Hematopoietic multipotent progenitor cell (in vitro differentiated cells): ENCODE results near the gene LRRC51. TPM values are rescaled to one million over a fixed set of nuclear protein-coding genes. Genes with fewer than 3 reads are reported as not detected.

Experiments
- DNase-seq, 3 donors: peaks; one replicate each; pipeline ENCODE4 v3.0.0-alpha.2; 2011 to 2015; ENCODE audit warnings: low read depth in 2 of 3, low spot score in 2 of 3
- total RNA-seq: library from RNA; depleted of rRNA; stranded (reverse); fragments of >200 nt; gene quantifications from one replicate; pipeline ENCODE4 v1.2.3, GENCODE V29; 2012

The LRRC51 gene
- total RNA-seq, 1 donor: 2.7 TPM

DNA sequence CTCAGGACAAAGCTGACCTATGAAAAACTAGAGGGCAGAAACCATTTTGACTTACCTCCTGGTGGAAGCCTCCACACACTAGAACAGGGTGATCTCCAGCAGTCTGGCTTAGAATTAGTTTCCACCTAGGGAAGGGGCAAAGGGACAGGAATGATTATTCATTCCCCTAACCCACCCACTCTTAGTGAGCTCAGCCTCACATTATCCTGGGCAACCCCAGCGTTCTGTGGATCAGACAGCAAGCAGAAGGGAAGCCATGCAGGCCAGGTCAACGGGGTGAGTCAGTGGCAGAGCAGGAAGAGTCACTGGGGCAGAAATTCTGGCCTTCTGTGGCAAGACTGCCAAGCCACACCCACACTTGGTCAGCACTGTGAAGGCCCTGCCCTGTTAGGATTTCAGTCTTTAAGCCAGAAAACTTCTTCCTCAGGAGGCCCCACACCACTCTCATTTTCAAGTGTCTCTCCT lies 10.8 kb upstream of the LRRC51 start:
- no peak for DNase-seq

DNA sequence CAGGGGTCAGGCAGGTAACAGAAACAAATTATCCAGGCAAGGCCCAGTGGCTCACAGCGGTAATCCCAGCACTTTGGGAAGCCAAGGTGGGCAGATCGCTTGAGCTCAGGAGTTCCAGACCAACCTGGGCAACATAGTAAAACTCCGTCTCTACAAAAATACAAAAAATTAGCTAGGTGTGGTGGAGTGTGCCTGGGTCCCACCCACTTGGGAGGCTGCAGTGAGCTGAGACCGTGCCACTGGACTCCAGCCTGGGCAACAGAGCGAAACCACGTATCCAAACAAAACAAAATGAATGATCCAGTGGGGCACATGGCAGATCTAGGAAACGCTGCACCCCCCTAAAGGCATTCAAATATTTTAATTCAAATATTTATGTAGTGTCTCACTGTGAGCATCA lies 10.2 kb upstream of the LRRC51 start:
- DNase-seq: no peak

DNA sequence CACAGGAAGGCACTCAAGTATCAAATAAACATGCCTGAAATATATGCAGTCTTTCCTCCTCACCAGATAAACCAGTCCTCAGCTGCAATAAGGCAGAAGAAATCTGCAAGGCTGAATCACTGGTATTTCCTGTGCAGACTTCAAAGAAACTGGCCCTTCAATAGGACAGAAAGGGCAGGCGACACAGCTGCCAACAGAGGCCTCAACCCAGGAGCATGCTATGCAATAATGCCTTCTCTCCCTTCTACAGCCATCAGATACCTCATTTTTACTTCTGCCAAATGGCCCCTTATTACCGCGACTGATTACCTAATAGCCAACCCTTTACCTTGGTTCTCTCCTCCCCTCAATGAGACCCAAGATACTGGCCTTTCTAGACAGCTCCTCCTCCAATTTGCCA lies 8.3 kb upstream of the LRRC51 start:
- DNase-seq: no peak

- peak in 2 of 3 donors; percentile 73 to 83 for DNase-seq
Measured at GRCh38 chr11:72075109-72075508, 5.5 kb upstream of the LRRC51 start.

GRCh38 chr11:72075756-72076155 lies 4.9 kb upstream of the LRRC51 start:
- no peak for DNase-seq

- no peak for DNase-seq
Measured at GRCh38 chr11:72078477-72078876, 2.2 kb upstream of the LRRC51 start.

GRCh38 chr11:72079819-72080325 lies 778 bp upstream of the LRRC51 start:
- peak in 1 of 3 donors; percentile 13 for DNase-seq

DNA sequence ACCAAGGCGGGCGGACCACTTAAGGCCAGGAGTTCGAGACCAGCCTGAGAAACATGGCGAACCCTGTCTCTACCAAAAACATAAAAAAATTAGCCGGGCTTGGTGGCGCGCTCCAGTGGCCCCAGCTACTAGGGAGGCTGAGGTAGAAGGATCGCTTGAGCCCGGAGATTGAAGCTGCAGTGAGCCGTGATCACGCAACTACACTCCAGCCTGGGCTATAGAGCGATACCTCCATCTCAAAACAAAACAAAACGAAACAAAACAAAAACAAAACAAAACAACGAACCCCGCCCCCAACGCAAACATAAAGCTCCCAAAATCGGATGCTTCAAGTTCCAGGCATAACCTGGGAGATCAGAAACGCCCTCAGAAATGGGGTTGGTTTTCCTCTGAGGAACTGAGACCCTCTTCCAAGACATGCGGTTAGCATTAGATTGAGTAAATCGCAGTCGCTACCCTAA lies 564 bp downstream of the LRRC51 start:
- DNase-seq: no peak

- peak in 1 of 3 donors; percentile 16 for DNase-seq
Measured at GRCh38 chr11:72081821-72082453, 1.3 kb downstream of the LRRC51 start.

- no peak for DNase-seq
Measured at GRCh38 chr11:72083414-72083813, 2.8 kb downstream of the LRRC51 start.

DNA sequence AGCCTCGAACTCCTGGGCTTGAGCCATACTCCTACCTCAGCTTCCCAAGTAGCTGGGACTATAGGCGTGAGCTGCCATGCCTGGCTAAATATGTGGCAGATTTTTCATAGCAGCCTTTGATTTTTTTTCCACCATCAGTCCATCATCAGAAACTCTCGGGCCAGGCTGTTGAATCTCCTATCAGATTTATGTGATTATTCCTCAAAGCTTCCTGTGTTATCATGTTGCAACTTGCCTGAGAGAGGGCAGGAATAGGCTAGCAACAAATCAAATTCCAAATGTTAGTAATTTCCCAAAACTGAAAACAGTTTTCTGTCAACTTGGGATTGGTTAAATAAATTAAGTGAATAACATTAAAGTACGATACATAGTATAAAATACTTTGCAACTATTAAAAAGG lies 3.4 kb downstream of the LRRC51 start:
- no peak for DNase-seq

- DNase-seq: no peak
Measured at GRCh38 chr11:72084965-72085364, 4.3 kb downstream of the LRRC51 start.

DNA sequence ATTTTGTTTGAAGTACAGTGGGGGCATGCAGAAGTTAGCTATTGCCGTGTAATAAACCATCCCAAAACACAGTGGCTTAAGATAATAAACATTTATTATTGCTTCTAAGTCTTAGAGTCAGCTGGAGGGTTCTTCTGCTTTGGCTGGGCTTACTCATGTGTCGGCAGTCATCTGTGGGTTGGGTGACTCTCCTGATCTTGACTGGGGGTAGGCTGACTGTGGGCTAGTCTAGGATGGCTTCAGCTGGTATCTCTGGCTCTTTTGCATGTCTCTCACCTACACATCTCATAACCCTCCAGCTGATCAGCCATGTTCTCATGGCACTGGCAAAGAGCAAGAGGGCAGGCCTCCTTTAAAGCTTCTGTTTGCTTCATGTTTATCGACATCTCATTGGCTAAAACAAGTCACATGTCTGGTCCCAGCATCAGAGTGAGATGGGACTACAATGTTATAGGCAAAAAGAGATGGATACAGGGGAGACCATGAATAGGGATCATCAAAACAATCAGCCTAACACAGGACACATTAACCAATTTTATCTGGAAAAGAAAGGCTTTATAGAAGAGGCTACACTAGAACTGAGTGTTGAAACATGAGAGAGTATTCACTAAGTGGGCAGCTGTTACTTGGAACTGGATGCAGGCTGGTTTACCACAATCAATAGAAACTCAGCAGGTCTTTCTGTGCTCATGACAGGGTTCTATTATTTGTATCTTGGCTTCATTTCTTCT lies 5.1 kb downstream of the LRRC51 start:
- DNase-seq: no peak

DNA sequence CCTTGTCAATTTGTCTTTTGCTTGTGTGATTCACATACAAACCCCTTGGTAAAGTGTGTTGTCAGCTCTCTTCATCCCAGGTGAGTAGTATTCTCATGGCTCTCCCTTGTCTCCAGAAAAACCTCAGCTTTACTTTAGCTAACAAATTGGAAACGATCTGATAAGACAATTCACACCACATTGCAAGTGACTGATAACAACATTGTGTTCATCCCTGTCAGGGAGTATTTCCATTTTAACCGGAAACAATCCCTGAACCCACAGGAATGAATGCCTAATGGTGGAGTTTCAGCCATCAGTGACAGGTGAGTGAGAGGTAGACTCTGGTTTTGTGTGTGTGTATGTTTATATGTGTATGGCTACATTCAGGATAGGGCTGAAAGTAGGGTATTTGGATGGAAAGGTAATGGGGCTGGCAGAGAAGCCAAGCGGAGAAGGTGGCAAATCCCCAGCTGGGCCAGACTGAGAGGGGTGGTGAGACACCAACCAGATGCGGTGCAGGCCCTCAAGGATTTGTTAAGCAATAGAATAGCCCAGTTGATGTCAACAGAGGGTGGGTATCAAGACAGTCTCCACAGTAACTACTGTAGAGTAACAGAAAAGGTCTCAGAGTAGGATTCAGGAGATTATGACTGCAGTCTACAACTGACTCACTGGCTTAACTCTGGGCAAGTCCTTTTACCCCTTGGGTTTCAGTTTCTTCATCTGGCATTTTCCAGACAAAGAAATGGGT lies 7.6 kb downstream of the LRRC51 start:
- no peak for DNase-seq

DNA sequence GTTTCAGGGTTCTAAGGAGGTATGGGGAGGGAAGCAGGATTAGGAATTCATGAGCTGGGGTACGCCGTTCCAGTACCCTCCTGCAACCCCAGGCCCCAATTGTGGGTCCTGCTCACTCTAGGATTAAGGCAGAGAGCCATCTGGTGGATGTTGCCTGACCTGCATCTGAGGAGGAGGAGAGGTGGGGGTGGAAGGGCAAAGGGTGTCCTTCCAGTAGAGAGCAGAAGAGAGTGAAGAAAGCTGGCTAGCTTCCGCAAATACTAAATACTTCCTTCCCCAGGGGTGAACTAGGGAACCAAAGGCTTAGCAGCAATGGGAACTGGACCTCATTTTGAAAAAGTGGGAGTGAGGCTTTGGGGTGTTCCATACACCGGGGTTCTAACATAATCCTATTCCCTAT lies 10.6 kb downstream of the LRRC51 start:
- DNase-seq: peak; percentile 48 to 93 (median 86)

DNA sequence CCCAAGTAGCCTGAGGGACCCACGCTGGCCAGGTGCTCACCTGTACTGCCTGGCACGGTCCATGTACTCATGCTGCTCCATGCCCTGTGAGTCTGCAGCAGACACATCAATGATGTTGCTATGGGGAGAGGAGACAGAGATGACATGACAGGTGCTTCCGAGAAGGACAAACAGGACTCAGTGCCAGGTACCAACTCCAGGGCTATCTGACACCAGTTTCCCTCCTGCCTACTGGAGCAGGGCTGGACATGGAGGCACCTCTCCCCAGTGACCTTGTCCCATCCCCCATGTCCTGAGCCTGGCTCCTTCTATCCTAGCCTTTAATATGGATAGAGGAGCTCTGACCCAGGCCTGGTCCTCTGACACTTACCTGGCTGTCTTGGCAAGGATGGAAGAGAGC lies 18.1 kb downstream of the LRRC51 start:
- DNase-seq: no peak

DNA sequence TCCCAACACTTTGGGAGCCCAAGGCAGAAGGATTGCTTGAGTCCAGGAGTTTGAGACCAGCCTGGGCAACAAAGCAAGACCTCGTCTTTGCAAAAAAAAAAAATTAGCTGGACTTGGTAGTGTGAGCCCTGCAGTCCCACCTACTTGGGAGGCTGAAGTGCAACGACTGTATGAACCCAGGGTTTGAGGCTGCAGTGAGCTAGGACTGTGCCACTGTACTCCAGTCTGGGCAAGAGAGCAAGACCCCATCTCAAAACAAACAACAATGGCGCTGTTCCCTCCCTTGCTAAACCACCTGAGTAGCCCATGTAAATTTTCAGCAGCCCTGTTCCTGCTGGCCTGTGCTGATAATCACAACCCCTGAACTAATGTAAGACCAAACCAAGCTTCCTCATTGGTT lies 19.4 kb downstream of the LRRC51 start:
- DNase-seq: no peak

DNA sequence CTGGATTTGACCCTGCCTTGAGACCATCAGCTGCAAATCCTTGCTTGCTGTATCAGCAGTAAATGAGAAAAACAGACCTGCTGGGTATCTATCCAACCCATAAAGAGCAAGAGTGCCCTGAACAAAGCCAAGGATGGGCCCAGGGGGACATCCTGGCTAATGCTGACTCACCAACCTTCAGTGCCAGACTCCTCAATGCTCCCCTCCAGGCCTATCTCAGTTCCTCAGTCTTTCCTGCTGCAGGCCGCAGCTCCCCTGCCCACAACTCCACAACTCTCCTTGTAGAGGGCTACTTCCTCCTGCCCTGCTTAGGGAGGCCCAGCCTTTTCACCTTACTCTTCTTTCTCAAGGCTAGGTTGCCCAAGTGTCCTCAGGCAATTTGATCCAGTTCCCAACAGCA lies 19.8 kb downstream of the LRRC51 start:
- DNase-seq: peak in 2 of 3 donors; percentile 94 to 95

GRCh38 chr11:72102162-72102561 lies 21.5 kb downstream of the LRRC51 start:
- DNase-seq: no peak

GRCh38 chr11:72102631-72102945 lies 21.9 kb downstream of the LRRC51 start:
- DNase-seq: no peak

- DNase-seq: peak; percentile 86 to 100 (median 99)
Measured at GRCh38 chr11:72102946-72103753, 22.5 kb downstream of the LRRC51 start, which contains the start of gene LAMTOR1. LAMTOR1 (minus strand) TSS chr11:72103297; CDS start chr11:72103224, 73 bp downstream.
